ENCODE data around the gene ERC1. TPM values are rescaled to one million over a fixed set of nuclear protein-coding genes. Genes with fewer than 3 reads are reported as not detected.

ERC1 gene
- total and polyA plus RNA-seq, 9 of the 15 experiments (the other 6 are each of a cell fraction or from before 2014, with no cell fraction given) = 0.74 to 11.8 (median 4.8) TPM

- Histone ChIP-seq H3K4me3 (no peak overlapping the region), H3K9me1 (ENCODE audit: control insufficient read depth, insufficient read depth, low read length) (no peaks in the 10 kb centered on the region), H3K9ac (ENCODE audit: insufficient read depth in 1 of 2, low read depth in 2 of 2, low read length in 2 of 2) (no peak overlapping the region), H3K27me3 (ENCODE audit: control insufficient read depth in 2 of 2, insufficient read depth in 2 of 2, low read length in 2 of 2) (no peaks in the 10 kb centered on the region), H3K4me1 (replicated peaks in 1 of 2; ENCODE audit: control insufficient read depth in 2 of 2, insufficient read depth in 2 of 2, low read length in 2 of 2) (no peaks in the 10 kb centered on the region), H3K27ac (ENCODE audit: extremely low read depth, low read depth, low read length) (no peak overlapping the region), H3K79me2 (ENCODE audit: control insufficient read depth, insufficient read depth, low read length) (no peaks in the 10 kb centered on the region), H3K4me2 (ENCODE audit: insufficient read depth, low read length) (no peak overlapping the region), H3K9me3 (replicated peaks; ENCODE audit: control insufficient read depth, insufficient read depth, low read depth, low read length) (no peaks in the 10 kb centered on the region), H3K36me3 (ENCODE audit: control insufficient read depth, insufficient read depth, low read length) (peaks cover 5% of the 10 kb centered on the region; the same call in 1 of the 3 replicates), H2AFZ (ENCODE audit: low read depth, low read length) (no peak overlapping the region), H4K20me1 (replicated peaks; ENCODE audit: control insufficient read depth, insufficient read depth, low read length) (no peaks in the 10 kb centered on the region)
- POLR2A ChIA-PET = no interaction called here
- DNase-seq (ENCODE audit: extremely low read depth in 1 of 4, low spot score in 3 of 4) (no peak), ATAC-seq (no peak), FAIRE-seq (no peak)
- in situ Hi-C loops (cut with MboI) = no loop called here
- 72% methylated on average over 3 of the region's 3 CpGs for WGBS (ENCODE audit: insufficient coverage, low coverage, missing lambda C conversion rate)
- CTCF ChIA-PET (ENCODE audit: low intra/inter-chr PET ratio) = interaction anchor here (0.6 kb wide), 2 partner anchors 56 to 122 kb away, joined by 3 read pairs; no protein-coding TSS in a partner anchor
- peak; percentile 98 for TF ChIP-seq MYNN (IDR thresholded peaks at IDR 0.05)
- TF ChIP-seq MYNN (CRISPR knock-in tag; IDR thresholded peaks at IDR 0.05) = peak; percentile 80
- no peak for TF ChIP-seq GTF2F1 (IDR thresholded peaks at IDR 0.05; ENCODE audit: low read depth, low read length)
- peak; percentile 85 for TF ChIP-seq RFX1 (IDR thresholded peaks at IDR 0.05)
- intact Hi-C loops (cut with micrococcal nuclease) = no loop called here
- BruUV-seq (replicated peaks) = no TSS peak
Observed at GRCh38 chr12:1083889-1084262, 92.9 kb downstream of the ERC1 start.

- Histone ChIP-seq H3K4me2 (ENCODE audit: insufficient read depth, low read length) (no peak overlapping the region), H3K9me1 (ENCODE audit: control insufficient read depth, insufficient read depth, low read length) (no peaks in the 10 kb centered on the region), H3K27me3 (ENCODE audit: control insufficient read depth in 2 of 2, insufficient read depth in 2 of 2, low read length in 2 of 2) (no peaks in the 10 kb centered on the region), H4K20me1 (replicated peaks; ENCODE audit: control insufficient read depth, insufficient read depth, low read length) (no peaks in the 10 kb centered on the region), H3K79me2 (ENCODE audit: control insufficient read depth, insufficient read depth, low read length) (no peaks in the 10 kb centered on the region), H3K27ac (ENCODE audit: extremely low read depth, low read depth, low read length) (no peak overlapping the region), H3K36me3 (ENCODE audit: control insufficient read depth, insufficient read depth, low read length) (no peaks in the 10 kb centered on the region), H3K4me3 (no peak overlapping the region), H3K9me3 (replicated peaks; ENCODE audit: control insufficient read depth, insufficient read depth, low read depth, low read length) (no peaks in the 10 kb centered on the region), H2AFZ (ENCODE audit: low read depth, low read length) (no peak overlapping the region), H3K9ac (ENCODE audit: insufficient read depth in 1 of 2, low read depth in 2 of 2, low read length in 2 of 2) (no peak overlapping the region), H3K4me1 (replicated peaks in 1 of 2; ENCODE audit: control insufficient read depth in 2 of 2, insufficient read depth in 2 of 2, low read length in 2 of 2) (no peaks in the 10 kb centered on the region)
- CTCF ChIA-PET (ENCODE audit: low intra/inter-chr PET ratio) = no interaction called here
- FAIRE-seq = no peak
- no peak for TF ChIP-seq ZNF518B (CRISPR knock-in tag; IDR thresholded peaks at IDR 0.05)
- BruUV-seq (replicated peaks) = no TSS peak
- in situ Hi-C loops (cut with MboI) = no loop called here
- POLR2A ChIA-PET = interaction anchor here (0.7 to 0.8 kb wide), 2 partner anchors 8 kb away, joined by 3 read pairs; no protein-coding TSS in a partner anchor
- DNase-seq (ENCODE audit: extremely low read depth in 1 of 4, low spot score in 3 of 4) = no peak
- WGBS (ENCODE audit: insufficient coverage, low coverage, missing lambda C conversion rate) = 77% methylated on average over 4 of the region's 4 CpGs
- ATAC-seq = no peak
- intact Hi-C loops (cut with micrococcal nuclease) = loop anchor here (5.0 kb wide), 3 partner anchors 144 to 519 kb away; partner anchors contain the start of gene RAD52
Observed at GRCh38 chr12:1091350-1091749, 100.3 kb downstream of the ERC1 start.

Data from K562 (cell line).